Lower leg skin (tissue), 3 donors: Measurements from ENCODE around the gene NLK.

Experiments used
- CTCF ChIP-seq, 3 donors: fragments of 450-650 bp; IDR thresholded peaks; one replicate each; pipeline ENCODE4 v1.5.1; 2016; ENCODE audit warnings: antibody characterized with exemption in 3 of 3, mild to moderate bottlenecking in 3 of 3, moderate library complexity in 2 of 3
- POLR2A ChIP-seq, 2 donors: fragments of 450-650 bp; IDR thresholded peaks; one replicate each; pipeline ENCODE4 v1.6.1; 2016 to 2017; ENCODE audit warnings: antibody characterized with exemption in 2 of 2, mild to moderate bottlenecking in 1 of 2, moderate library complexity in 1 of 2

- no peak for TF ChIP-seq POLR2A (IDR thresholded peaks at IDR 0.05)
- TF ChIP-seq CTCF (IDR thresholded peaks at IDR 0.05), result no peak
These were observed 108.5 kb downstream of the NLK start for GRCh38 chr17:28151001-28151400.
